HCEC 1CT (cell line): Measurements from ENCODE around the gene SOX18.

Source experiments
- DNase-seq: peaks from one replicate; pipeline ENCODE4 v3.0.0-alpha.2; 2017

Gene SOX18

DNA sequence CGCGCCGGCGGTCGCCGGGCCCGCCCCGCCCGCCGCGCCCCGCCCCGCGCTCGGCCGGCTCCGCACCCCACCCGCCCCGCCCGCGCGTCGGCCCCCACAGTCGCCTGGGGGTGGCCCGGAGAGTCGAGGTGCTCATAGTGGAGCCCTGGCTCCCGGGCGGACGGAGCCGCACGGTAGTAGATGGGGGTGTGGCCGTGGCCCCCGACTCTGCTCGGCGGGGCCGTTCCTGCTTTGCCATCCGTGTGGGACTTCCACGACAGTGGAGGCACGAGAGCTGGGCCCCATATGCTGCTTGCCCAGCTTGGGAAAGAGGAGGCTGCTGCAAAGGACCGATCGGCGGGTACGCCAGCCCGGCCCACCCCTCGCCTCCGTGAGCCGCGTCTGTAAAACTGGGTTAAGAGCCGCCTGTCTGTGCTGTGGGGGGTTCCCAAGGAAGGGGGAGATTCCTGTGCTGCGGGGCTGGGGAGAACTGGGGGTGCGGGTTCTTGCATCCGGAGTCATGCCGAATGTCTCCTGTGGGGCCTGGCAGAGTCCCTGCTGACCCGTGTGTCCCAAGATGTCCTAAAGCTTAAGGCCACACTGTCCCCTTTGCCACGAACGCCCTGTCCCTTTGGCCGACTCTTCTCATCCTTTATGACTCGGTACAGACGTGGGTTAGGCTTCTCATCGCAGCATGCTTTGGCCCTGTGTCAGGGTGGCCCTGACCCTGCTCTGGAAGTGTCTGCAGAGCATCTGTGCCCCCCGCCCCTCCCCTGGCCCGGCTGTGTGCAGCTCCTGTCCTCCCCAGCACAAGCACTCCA is 30.8 kb upstream of the SOX18 start, which contains the start of gene OPRL1:
Gene OPRL1, plus strand, starts transcription at position 70 of the 800 bp plus-strand sequence. CDS start 12,639 bp downstream, outside the sequence.
- DNase-seq, result peak; percentile 9

DNA sequence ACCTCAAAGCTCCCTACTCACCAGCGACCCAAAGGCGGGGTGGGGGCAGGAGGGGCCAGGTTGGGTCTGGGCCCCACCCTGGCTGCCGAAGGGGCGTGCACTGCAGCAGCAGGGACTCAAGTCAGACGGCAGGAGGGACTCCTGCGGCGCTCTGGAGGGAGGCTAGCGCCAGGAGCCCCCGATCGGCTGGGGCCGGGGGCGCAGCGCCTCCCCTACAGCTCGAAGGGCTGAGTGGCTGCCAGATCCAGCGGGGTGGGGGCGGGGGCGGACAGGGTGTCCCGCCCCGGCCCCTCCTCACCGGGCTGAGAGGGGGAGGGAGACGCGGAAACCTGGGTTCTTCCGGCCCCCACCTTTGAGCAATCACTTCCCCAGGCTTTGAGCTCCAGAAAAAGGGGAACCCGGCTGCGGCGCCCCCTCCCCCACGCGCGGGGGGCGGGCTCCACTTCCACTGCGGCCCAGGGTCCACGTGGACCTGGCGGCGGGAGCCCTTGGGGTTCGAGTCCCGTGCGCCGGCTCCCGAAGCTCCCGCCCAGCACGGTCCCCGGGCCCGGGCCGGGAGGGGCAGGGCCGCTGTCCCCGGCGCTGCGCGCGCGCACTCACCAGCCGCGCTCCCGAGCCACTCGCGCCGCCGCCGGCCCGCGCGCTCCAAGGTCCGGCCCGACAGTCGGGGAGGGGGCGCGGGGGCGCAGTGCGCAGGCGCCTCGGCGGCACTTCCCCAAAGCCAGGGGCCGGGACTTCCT is 30.0 kb upstream of the SOX18 start, which contains the start of gene RGS19:
Gene RGS19, minus strand, starts transcription at position 246 of the 740 bp plus-strand sequence. CDS start 2,632 bp downstream, outside the sequence.
- DNase-seq, result peak; percentile 43

DNA sequence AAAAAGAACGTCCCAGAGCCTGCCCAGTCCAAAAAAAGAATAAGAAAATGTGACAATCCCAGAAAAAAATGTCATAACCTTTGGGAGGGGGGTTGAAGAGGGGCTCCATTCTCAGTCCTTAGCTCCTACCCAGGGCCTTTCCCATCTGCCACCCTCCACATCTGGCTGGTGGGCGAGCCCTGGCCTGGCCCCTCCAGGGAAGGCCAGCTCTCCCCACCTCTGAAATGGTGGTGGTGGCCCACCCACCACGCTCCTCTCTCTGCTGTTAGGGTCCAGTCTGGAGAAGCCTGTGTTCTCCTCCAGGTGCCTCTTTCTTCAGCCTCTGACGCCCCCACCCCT is 29.5 kb upstream of the SOX18 start:
- no peak for DNase-seq

DNA sequence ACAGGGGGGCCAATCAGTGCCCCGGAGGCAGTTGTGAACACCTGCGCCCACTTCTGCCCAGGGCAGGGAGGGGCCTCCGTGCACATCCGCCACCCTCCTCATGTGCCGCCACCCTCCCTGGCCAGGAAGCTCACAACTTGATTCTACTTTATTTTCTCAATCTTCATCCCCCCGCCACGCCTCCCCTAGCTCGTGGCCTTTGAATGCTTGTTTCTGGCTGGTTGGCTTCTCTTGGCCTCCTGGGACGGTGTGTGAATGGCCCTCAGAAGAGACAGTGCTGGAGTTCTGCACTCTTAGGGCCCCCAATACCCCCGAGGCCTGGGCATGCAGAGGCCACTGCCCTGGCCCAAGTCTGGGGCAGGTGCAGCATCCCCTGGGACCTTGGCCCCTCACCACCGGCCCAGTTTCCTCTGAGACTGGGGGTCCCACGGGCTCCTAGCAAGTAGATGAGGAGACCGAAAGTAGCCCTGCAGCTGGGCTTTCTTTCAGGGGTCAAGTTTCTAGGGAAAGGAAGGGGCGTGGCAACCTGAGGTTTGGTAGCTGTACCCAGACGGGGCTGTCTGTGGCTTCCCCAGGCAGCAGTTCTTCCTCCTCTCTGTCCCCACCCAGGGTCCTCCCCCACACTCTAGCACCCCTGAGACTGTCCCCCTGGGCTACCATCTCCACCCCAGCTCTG is 28.6 kb upstream of the SOX18 start:
- DNase-seq, result no peak

DNA sequence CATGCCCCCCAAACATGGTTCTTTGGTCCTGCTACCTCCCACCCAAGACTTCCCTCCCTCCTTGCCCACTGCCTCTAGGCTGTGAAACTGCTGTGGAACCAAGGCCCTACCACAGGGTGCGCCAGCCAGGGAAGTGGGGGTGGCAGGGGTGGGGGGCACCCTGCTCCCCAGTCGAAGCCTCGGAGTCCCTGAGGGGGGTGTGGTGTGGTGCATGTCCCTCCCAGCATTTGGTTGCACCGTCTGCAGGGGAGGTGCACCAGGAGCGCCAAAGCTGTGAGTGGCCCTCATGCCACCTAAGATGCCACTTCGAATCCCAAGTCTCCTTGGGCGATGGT is 28.1 kb upstream of the SOX18 start:
- no peak for DNase-seq

DNA sequence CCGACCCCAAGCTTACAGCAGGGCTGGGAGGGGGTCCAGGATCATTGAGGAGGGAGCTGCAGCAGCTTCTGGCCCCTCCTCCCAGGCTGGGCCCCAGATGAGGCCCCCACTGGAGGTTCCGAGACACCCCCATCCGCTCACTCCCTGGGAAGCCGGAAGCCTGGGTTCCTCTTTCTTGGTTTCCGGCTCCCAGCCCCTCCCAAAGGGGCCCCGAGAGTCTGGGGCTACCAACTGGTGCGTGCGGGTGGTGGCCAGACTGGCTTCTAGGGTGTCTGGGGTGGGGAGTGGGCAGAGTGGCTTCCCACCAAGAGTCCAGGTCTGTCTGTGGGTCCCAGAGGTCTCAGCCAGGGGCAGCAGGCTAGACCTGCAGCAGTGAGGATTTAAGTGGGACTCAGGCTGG is 27.7 kb upstream of the SOX18 start:
- no peak for DNase-seq

DNA sequence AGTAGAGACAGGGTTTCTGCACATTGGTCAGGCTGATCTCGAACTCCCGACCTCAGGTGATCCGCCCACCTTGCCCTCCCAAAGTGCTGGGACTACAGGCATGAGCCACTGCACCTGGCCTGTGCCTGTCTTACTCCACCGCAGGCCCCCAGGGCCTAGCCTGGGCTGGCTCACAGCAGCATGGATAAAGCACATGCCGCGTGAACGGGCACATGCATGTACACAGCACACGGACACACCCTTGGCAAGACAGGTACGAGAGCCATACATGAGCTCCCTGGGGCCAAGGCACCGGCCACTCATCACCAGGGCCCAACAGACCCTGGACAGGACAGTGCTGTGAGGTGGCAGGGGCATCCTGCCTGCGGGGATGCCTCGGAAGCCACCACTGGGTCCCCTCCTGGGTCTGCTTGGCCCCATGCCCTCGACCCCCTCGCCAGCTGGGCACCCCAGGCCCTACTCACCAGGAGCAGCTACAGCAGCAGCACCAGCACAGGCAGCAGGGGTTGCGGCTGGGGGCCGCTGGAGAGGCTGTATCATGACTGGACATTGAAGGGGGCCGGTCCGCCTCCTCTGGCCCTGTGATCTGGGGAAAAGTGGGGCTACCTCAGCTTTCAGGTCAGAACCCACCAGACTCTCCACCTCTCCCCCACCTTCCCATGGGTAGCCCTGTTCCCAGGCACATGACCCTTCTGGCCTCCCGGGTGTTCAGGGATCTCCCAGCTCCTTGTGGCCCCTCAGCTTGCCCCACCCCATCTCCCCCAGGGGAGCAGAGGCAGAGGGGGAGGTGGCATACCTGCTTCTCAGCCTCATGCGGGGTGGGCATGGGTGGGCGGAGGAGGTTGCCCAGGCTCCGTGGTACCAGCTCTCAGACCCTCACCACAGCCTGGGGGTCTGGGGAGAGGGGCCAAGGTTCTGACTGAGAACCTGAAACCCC is 26.9 kb upstream of the SOX18 start:
- DNase-seq, result no peak

DNA sequence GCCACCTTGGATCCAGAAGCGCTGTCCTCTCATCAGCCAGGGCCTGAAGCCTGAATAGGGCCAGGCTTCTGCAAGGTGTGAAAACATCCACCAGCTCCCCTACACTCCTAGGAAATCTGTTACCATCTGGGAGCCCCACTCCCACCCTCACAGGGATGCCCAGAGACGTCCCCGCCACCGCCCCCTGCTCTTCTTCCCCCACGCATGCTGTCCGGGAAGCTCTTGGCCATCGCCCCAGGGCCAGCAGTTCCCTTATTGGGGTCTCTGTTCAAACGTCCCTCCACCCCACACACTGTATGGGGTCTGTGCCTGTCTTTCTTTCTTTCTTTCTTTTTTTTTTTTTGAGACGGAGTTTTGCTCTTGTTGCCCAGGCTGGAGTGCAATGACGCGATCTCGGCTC is 26.1 kb upstream of the SOX18 start:
- no peak for DNase-seq

DNA sequence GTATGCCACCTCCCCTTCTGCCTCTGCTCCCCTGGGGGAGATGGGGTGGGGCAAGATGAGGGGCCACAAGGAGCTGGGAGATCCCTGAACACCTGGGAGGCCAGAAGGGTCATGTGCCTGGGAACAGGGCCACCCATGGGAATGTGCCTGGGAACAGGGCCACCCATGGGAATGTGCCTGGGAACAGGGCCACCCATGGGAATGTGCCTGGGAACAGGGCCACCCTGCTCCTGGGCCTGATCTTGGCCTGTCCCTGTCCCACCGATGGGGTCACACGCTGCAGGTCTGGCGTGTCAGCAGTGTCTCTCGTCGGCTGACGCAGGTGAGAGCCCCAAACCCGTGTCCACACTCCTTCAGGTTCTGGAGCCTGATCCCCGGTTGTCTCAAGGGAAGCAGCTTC is 25.5 kb upstream of the SOX18 start:
- no peak for DNase-seq

DNA sequence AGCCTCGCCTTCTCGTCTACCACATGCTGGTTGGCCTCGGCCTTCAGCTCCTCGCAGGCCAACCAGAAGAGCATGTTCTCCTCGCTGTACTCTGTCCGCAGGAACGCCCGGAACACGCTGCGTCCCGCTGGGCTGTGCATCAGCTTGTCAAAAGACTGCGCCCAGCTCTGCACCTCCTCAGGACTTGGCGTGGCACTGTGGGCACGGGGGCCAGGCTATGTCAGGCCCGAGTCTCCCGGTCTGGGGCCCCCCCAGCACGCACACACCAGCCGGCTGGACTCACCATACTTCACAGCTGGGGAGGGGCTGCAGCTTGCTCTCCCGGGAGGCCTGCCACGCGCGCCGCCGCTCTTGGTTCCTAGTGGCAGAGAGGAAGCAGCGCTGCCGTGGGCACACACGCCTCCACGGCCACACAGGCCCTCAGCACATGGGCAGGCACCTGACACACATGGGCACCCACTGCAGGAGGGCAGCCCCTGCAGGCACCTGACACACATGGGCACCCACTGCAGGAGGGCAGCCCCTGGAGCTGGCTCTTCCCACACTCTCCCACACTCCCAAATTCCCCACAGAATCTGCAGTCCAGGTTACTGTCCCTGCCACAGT is 24.8 kb upstream of the SOX18 start:
- DNase-seq, result no peak

DNA sequence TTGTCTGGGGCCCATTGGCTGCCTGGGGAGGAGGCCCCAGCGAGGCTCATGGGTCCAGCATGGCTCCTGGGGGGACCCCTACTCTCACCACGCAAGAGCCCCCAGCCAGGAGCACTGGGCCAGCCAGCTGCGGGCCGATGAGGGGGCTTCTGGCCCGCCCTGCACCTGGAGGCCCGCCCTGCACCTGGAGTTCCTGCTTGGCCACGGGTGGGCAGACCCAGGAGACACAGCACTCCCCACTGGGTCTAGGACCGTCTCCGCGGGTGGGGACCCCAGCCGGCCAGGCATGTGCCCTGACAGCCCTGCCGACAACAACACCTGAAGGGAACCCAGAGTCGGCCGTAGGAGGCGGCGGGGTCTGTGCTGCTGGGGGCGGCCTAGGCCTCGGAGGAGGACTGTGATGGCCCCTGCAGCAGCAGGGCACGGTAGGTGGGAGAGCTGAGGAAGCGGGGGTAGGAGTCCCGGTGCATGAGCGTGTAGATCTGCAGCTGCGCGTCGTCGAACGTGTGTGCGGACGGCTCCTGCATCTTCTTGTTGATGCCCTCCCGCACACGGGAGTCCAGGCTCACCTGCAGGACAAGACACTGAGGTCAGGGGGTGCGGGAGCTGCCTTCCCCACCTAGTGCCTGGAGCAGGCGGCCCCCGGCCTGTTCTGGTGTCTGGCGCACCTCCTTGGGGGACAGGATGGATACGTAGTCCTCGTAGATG is 24.2 kb upstream of the SOX18 start:
- no peak for DNase-seq

DNA sequence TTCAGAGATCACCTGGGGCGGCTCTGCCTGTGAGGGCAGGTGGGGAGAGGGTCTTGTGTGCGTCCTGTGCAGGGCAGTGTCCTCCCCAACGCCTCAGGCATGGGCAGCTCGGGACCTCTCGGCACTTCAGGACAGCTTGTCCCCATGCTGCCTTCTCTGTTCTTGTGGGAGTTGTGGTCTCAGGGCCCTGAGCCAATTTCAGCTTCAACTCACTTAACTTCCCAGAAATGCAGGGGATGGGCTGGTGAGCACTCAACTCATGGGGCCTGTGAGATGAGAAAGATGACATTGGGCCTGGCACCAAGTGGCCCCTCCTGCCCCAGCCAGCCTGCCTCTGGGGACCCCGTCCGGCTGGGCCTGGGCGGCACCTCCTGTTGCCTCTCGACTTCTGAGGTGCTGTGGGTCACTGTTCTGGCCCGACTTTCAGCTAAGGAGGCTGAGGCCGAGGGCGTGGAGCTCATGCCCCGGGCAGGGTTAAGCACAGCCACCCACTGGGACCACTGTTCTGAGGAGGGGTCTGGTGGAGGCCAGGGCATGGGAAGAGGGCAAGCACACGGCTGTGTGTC is 23.1 kb upstream of the SOX18 start:
- DNase-seq, result no peak

DNA sequence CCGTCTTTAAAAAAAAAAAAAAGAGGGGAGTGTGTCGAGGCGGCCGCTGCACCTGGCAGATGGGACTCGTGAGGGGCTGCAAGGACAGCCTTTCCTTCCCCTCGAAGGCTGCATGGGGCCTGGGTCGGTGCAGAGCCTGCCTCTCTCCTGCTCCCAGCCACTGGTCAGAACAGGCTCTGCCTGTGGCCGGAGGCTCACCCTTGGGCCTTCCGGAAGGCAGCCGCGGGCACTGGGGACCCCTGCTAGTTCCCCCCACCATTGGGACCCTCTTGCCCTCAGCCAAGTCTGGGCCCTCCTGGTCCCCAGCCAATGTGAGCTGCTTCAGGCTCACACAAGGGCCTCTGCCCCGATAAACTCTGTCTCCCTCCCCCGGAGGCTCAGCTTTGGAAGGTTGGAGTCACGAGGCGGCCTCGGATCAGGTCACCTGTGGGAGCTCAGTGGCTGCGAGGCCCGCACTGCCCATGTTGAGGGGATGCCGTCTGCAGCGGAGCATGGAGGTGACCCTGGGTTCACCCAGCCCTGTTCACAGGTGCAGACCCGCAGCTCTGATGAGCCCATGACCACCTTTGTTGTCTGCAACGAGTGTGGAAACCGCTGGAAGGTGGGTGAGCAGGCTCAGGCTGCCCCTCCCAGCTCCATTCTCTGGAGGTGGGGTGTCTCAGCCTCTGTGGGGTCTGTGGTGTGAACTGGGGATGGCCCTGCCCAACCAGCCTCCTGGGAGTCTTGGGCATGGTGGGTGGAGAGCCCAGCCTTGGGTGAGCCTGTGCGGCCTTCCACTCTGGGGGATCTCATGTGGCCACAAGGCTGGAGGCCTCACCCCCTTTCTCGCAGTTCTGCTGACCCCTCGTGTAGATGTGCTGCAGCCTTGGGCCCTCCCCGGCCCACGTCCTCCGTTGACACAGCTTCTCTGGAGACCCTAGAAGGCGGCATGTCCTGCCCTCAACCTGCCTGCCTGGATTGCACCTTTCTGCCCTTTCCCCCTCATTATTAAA is 22.2 kb upstream of the SOX18 start:
- no peak for DNase-seq

DNA sequence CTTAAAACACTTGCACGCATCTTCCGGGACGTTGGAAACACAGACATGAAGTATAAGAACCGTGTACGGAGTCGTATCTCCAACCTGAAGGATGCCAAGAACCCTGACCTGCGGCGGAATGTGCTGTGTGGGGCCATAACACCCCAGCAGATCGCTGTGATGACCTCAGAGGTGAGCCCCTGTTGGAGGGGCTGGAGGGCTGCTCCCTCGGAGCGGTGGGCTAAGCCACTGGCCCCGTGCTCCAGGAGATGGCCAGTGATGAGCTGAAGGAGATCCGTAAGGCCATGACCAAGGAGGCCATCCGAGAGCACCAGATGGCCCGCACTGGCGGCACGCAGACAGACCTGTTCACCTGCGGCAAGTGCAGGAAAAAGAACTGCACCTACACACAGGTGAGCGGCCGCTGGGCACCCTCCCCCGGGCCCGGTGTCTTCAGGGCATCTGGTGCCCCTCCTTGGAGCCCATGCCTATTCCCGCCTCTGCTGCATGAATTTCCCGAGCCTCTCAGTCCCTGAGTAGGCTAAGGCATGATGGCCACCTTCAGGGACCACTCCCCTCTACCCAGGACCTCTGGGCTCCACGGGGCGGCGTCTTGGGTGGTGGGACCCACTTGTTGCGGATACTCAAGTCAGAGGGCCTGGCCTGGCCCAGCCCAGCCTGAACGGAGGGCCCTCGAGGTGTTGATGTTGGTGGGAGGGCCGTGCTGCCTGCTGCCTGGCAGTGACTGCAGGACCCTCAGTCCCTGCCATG is 21.0 kb upstream of the SOX18 start:
- DNase-seq, result no peak

DNA sequence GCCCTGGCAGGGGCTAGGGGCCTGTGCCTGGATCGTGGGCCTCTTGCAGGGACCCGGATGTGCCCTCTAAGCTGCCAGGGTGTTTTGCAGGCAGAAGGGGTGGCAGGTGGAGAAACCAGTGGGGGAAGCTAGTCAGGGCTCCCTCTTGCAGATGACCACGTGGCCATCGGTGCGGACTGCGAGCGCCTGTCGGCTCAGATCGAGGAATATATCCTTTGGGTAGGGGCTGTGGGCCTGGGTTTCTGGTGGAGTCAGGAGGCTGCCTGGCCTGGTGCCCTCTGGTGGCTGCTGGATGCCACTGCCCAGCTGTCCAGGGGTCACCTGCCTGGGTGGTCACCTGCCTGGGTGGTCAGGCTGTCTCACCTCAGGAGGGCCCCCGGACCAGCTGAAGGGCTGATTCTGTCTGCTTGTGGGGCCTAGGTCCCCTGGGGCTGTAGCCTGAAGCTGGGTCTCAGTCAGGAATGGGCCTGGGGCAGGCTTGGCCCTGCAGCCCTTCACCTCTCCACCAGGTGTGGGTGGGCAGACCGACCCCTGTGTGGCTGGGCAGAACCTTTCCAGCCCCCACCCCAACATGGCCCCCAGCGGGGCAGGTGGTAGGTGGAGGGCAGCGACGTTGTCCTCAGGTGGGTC is 20.3 kb upstream of the SOX18 start:
- DNase-seq, result no peak

DNA sequence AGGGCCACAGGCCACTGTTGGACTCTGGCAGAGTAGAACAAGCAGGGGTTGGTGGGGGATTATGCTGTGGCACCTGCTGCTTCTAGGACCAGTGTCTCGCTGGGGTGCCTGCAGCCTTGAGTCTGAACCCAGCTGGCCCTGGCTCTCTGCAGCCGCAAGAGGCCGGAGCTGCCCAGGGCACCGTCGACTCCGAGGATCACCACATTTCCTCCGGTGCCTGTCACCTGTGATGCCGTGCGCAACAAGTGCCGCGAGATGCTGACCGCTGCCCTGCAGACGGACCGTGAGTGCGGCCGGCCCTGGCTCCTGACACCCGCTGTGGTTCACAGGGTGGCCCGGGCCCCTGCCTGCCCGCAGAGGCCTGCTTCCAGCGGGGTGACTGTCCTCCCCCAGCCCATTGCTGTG is 19.8 kb upstream of the SOX18 start:
- DNase-seq, result no peak

DNA sequence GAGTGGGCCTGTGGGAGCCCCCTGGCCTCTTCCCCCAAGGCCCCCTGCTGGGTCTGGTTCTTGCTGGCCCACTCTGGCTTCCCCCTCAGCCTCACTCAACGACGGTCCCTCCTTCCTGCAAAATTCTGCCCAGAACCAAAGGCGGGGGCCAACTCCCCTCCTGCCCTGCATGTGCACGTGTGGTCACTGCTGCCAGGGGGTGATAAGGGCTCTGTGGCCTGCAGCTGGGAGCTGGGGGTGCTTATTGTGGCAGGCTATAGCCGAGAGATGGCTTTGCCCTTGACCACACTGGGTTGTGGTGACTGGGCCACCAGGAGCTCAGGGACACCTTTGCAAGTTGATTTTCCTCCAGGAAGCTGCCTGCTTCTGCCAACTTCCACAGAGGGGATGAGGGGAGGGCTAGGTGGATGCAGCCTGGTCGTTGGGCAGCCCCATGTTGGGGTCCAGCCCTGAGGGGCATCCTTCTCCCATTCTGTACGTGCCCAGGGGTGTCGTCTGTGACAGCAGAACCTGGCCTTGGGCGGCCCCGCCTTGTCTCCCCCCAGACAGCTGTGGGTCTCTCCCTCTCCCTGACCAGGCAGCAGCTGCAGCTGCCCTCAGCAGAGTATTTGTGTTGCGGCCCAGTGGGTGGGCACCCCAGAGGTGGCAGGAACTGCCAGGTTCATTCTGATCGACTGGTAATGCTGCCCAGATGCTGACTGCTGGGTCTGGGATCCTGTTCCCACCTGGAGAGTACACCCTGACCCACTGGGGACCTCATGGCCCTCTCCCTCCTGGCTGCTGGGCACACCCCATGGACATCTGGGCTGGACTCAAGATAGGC is 19.2 kb upstream of the SOX18 start:
- DNase-seq, result no peak
